ENCODE results near the gene GPR146.

The GPR146 gene

GRCh38 chr7:1103789-1104515, 59.6 kb downstream of the GPR146 start:
- DNase-seq (ENCODE audit: low read depth in 2 of 3, low spot score in 1 of 3) = no peak

GRCh38 chr7:1104516-1105179, 60.3 kb downstream of the GPR146 start:
- DNase-seq (ENCODE audit: low read depth in 2 of 3, low spot score in 1 of 3) = no peak

GRCh38 chr7:1105189-1105588, 60.8 kb downstream of the GPR146 start:
- DNase-seq (ENCODE audit: low read depth in 2 of 3, low spot score in 1 of 3) = no peak

- no peak for DNase-seq (ENCODE audit: low read depth in 2 of 3, low spot score in 1 of 3)
These were observed 61.9 kb downstream of the GPR146 start for GRCh38 chr7:1106063-1106792.

- DNase-seq (ENCODE audit: low read depth in 2 of 3, low spot score in 1 of 3) = no peak
These were observed 62.6 kb downstream of the GPR146 start for GRCh38 chr7:1106793-1107421.

GRCh38 chr7:1108264-1108920, 64.0 kb downstream of the GPR146 start:
- DNase-seq (ENCODE audit: low read depth in 2 of 3, low spot score in 1 of 3) = no peak

Data from stimulated activated CD4-positive, alpha-beta T cell treated with anti-CD3 and anti-CD28 coated beads, Interleukin-12 subunit alpha, Interleukin-12 subunit beta, amount 100 ng/mL, for 48 hours (primary cell).